HG02981 (cell line): Measurements from ENCODE around the gene GALT.

Experiments used
- ATAC-seq: cut with Tn5 transposase; IDR thresholded peaks from one replicate; pipeline ENCODE4 v1.9.1; 2021; ENCODE audit warnings: mild to moderate bottlenecking, moderate library complexity; ENCODE audit not compliant: unreplicated experiment

The GALT gene

DNA sequence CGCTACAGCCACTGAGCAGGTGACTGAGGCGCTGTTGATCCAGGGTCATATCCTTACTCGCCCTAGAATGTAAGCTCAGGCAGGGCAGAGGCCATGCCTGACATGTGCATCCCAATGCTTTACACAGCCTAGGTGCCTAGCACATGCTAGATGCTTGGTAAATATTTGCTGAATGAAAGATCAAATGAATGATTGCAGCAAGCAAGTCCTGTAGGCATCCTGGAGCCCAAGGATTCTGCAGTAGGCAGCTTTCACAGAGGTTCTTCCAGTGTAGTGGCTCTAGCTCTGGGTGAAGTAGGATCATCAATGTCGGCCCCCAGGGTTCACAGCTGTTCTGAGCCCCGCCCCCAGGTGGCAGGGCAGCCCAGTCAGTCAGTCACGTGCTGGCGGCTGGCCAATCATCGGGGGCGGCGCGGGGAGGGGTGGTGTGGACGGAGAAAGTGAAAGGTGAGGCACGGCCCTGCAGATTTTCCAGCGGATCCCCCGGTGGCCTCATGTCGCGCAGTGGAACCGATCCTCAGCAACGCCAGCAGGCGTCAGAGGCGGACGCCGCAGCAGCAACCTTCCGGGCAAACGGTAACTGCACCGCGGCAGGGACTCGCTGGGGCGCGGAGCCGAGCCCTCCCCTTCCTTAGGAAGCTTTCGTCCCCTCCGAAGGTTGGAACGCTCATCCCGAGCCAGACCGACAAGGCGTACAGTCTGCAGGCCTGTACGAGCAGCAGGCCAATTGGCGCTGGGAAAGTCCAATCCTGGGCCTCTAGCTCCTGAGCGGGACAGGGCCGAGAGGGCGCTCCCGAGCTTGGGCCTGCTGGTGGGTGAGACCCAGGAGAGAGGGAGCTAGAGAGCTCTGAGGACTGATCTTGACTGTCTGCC, at the start of gene GALT:
Gene GALT, plus strand, starts transcription at position 465 of the 873 bp plus-strand sequence. Its CDS starts 30 bp downstream, at position 495.
- peak; percentile 80 for ATAC-seq

GRCh38 chr9:34599546-34599945, 46.9 kb upstream of the GALT start:
- ATAC-seq: no peak

GRCh38 chr9:34600908-34601307, 45.6 kb upstream of the GALT start:
- ATAC-seq: no peak

DNA sequence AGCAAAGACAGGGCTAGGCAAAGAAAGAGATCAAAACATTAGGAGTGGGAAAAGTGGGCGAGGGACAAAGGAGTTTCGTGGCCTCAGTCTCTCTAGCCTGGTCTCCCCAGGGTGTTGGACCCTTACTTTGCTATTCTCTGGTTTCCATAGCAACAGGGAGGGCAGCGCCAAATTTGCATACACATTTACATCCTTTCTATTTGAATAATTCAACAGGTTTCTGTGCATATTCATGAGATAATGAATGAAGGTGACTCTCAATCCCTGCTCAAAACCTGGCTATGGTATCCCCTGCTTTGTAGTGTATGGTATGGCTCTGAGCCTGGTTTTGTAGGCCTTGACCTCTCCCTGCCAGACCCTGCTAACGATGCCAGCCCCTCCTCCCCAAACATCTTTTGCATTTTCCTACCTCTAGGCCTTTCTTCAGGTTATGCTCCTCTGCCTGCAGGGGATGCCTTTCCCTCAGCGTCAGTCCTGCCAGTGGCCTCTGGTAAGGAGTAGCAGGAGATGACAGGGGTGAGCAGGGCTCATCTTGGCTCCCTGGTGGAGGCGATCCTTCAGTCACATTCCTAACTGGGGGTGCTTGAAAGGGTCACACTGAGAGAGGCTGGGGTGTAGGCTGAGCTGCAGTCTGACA, 44.4 kb upstream of the GALT start:
- no peak for ATAC-seq

DNA sequence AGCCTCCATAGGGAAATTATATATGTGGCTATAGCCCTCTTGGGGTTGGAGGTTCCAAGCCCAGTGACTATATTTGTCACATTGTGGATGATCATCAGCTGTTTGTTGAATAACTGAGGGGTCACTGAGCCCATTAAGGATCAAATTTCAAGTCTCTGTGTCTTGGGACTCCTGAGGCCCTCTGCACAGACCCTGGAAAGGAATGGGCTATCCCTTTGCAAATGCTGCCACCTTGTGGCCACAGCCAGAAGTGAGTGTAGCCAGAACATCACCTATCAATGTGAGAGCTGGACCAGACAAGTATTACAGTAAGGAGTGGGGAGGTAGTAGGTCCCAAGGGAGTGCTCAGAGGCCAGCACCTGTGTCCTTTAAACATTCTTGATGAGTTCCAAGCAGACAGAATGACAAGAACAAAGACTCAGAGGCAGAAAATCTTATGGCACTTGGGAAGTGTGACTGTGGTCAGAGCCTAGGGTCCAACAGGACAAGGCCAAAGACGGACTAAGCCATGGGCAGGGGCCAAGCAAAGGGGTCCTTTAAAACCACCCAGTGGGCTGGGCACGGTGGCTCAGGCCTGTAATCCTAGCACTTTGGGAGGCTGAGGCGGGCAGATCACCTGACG, 42.8 kb upstream of the GALT start:
- ATAC-seq: peak; percentile 63

DNA sequence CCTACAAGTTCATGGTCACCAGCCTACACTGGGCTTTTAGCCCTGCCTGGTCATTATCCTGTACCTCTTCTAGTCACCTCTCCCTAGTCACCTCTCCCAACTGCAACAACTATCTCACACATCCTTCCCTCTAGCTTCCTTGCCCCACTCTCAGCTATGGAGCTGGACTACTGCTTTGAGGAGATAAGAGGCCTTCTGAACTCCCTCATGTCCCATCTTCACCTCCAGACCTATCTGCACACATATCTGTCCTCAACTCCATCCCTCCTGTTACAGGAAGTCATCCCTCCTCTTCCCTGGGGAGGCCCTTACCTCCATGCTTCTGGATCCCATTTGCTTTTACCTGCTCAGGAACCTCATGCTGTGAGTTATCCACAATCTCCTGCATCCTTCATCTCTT, 40.3 kb upstream of the GALT start:
- ATAC-seq: no peak

DNA sequence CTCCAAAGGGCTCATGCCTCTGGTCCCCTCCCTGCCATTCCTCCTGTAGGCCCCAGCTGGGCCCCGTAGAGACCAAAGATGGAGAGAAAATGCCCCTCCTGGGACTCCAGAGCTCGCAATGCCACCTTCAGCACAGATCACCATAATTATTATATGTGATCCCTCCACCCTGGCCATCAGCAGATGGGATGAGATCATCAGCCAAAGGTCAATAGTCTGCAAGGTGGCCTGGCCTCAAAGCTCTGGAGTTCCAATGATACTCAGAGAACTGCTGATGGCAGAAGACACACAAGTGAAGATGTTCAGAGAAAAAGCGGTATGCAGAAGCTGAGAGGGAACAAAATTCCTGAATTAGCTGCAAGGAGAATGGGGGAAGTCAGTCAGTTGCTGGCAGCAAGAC, 39.6 kb upstream of the GALT start:
- ATAC-seq: no peak

GRCh38 chr9:34607331-34607730, 39.1 kb upstream of the GALT start:
- ATAC-seq: no peak

DNA sequence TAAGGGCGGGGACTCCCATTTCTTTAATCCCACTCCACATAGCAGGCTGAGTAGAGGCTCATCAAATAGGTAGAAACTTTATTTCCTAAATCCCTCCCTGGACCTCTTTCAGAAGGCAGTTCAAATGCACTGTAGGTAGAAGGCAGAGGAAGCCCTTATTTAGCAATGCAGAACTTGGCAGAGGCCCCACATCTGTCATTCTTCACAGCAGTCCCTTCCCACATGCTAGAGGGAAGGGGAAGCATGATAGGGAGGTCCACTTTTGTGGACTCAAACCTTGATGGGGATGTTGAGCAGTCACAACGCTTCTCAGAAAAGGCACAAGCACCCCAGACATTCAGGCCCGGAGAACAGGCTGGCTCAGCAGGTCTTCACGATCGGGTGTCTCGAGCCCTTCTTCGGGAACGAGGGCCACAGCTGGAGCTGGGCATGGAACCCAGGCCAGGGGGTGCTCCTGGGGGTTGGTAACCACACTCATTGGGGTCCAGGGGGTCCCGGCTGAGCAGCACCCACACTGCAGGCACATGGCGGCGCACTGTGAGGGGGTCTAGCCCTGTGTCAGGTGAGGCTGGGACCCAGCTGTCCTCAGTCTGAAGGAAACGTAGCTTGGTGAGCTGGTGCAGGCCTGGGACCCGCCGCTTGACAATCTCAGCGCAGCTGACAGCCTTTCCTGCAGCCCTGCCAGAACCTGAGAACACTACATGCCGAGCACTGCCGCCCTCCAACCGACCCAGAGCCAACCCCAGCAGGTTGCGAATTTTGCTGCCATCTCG, 35.9 kb upstream of the GALT start:
- ATAC-seq: no peak

DNA sequence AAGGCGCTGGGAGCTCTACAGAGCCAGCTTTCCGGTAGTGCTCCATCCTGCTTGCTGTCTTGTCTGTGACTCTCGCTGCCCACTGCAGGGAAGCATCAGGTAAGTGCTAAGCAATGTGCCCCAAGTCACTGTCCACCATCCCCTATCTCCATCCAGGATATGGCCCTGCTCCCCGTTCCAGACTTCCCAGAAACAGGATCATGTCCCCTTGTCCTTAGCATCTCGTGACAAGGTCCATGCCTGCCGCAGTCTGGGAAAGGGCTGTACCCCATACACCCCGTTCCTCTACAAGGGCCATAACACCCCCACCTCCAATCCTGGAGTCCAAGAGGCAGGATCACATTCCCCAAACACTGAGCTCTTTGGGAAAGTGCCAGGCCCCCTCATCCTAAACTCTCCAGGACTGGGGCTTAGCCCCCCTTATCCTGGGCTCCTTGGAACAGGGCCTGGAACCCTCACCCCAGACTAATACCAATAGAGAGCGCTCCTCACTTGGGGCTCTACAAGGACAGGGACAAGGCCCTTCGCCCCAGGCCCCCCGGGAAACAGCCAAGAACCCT, 35.1 kb upstream of the GALT start:
- no peak for ATAC-seq

DNA sequence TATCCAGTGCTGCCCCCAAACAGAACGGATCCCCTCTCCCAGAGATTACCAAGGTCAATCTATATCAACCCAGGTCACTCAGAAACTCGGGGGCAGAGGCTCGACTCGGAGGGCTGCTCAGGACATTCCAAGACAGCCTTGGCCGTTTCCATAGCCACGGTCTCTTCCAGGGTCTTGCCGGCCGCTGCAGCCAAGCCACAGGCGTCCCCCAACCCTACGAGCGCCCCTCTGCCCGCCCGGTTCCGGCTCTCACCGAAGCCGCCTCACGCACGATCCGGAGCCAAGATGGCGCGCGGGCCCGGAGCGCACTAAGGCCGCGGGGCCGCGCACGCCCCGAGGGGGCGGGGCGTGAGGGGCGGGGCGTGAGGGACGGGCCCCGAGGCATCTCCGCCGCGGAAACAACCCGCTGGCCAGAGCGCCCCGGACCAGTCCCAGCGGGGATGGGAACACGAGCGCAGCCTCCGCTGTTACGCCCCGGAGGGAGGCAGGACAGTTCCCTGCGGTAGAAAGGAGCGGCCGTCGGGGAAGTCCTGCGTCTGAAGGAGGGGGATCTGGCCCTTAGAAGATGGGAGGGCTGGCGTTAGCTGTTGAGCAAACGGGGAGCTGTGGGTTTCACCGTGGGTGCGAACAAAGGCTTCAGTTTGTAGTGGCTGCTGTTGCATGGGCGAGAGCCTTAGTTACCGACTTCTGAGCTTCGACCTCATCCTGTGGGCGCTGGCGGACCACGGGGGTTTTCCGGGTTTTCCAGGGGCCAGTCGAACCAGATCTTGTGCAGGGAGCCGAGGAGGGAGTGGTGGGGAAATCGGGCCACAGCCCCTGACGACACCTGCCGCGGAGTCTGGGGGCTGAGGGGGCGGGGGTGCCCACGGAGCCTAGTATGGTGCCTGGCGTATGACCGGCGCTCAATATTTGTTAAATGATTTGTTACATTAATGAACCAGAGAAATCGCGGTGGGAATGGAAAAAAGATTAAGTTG, 34.4 kb upstream of the GALT start, which contains the start of gene RPP25L:
Gene RPP25L, minus strand, starts transcription at position 287 of the 977 bp plus-strand sequence. CDS start 801 bp downstream, outside the sequence.
- ATAC-seq: peak; percentile 83

DNA sequence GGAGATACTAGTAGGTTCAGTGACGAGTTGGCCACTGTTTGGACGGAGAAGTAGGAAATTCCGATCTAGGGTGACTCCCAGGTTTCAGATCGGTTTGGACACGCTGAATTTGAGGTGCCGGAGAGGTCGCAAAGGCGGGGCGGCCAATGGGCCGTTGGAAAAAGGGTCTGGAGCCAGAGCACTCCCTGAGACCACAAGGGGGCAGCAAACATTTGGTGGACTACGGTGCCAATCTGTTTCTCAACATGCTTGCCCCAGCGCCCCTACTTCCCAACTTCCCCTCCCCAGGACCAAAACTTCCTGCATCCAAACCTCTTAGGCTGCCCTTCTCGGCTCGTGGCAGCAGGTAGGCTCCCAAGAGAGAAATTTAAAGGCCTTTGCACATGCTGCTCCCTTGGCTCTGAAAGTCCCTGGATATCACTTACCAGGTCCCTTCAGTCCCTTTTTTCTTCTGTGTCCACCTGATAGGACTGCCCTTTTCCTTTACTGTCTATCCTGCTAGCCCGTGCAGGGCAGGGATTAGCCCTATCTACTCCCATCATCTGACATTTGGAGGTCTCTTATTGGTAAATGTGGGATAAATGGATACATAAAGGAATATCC, 33.6 kb upstream of the GALT start:
- no peak for ATAC-seq

- ATAC-seq: no peak
Observed at GRCh38 chr9:34615132-34615531, 31.3 kb upstream of the GALT start.

DNA sequence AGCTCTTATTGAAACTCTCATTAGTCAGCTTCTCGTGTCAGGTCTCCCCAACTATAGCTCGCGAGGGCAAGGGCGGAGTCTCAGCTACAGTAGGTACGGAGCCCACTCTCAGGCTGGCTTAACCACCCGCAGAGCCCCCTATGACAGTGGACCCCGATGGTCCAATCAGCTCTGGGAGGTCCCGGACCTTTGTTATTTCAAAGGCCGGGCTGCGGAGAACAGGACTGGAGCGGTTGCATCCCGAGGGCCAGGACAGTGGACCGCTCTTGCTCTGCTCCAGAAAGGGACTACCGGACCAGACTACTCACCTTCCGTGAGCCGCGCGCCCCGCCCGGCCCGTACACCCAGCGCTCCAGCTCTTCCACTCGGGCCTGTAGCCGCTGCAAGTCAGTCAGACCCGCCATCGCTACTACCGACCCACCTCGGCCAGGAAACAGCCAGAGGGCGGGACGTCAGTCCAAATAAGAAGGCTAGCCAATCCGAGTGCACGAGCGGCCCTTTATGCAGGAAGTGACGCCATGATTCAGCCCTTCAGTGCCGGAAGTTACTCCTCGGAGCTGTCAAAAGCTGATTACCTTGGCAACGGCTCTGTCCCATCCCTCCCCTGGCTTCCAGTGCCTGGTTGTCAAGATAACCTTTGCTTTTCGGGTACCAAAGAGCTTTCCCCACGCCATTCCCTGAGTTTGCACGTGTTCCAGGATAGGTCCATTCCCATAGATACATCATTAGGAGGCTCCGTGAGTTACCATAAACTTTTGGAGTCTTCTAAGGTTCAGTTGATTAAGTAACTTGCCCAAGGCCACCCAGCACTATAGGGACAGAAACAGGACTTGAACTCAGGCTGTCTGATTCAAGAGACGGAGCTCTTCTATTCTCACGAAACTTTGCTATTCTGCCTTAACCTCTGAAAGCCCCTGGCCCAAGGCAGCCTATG, 26.1 kb upstream of the GALT start, which contains the start of gene DCTN3:
Gene DCTN3, minus strand, starts transcription at position 435 of the 934 bp plus-strand sequence. Its CDS starts 31 bp downstream, at position 404.
- peak; percentile 98 for ATAC-seq

- ATAC-seq: no peak
Observed at GRCh38 chr9:34623374-34624235, 22.9 kb upstream of the GALT start.

DNA sequence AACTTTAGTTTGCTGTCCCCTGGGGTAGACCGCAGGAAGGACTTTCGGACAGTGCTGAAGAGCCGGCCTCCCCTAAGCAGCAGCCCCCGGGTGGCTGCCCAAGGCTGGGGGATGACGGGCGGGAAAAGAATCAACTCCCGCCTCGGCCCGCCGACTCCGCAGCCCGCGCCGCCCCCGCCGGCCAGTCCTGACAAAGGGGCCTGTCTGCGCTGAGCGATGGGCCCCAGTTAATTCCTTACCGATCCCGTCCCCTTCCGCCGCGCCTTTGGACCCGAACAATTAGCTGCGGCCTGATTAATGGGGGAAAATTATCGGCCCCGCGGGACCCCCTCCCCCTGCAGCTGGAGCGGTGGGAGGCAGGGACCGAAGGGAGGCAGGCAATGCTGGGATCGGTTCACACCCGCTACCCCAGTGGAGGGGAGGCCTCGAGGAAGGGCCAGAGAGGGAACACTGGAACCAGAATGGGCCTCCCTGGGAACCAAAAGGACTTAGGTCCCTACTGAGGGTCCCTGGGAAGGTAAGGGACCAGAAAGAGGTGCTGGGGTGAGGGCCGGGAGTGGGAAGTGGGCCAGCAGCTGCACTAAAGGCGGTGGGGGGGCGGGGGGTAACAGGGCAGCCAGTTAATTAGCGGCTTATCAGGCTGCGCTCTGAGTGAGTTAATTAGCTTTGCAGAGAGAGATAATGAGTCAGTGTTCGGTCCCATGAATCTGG, 21.8 kb upstream of the GALT start:
- no peak for ATAC-seq
